Esophagus squamous epithelium (tissue), 4 donors: ENCODE data around the gene CSTPP1.

Source experiments
- POLR2A ChIP-seq, 4 donors: fragments of 450-650 bp; IDR thresholded peaks; one replicate each; pipeline ENCODE4 v1.6.1; 2017; ENCODE audit warnings: antibody characterized with exemption in 4 of 4, mild to moderate bottlenecking in 4 of 4, moderate library complexity in 3 of 4
- TF ChIP-seq, protein P1 (sequence below), 6 experiments: fragments of 450-650 bp in 4 of 6; fragments of 200-600 bp in 2 of 6; sonication (generic) in 2 of 6; IDR thresholded peaks; one replicate each; pipeline ENCODE4 v1.5.1; 2016 to 2019; ENCODE audit warnings: antibody characterized with exemption in 6 of 6, mild to moderate bottlenecking in 4 of 6, moderate library complexity in 4 of 6

DNA sequence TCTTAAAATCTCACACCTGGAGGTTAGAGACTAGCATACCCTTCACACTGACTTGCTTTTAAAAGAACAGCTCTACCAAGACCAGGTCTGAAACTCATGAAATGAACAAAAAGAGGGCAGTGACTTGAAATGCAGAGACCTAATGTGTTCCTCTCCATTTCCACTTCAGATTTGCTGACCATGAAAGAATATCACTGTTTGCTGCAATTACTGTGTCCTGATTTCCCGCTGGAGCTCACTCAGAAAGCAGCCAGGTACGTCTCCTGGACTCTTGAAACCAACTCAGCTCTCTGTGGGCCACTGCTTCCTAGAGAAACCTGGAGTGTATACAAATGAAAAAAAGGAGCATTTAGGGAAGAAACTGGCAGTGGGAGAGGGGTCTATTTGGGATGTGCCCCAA is 200.9 kb downstream of the CSTPP1 start:
- no peak for TF ChIP-seq POLR2A (IDR thresholded peaks at IDR 0.05)
- TF ChIP-seq, protein P1, sequence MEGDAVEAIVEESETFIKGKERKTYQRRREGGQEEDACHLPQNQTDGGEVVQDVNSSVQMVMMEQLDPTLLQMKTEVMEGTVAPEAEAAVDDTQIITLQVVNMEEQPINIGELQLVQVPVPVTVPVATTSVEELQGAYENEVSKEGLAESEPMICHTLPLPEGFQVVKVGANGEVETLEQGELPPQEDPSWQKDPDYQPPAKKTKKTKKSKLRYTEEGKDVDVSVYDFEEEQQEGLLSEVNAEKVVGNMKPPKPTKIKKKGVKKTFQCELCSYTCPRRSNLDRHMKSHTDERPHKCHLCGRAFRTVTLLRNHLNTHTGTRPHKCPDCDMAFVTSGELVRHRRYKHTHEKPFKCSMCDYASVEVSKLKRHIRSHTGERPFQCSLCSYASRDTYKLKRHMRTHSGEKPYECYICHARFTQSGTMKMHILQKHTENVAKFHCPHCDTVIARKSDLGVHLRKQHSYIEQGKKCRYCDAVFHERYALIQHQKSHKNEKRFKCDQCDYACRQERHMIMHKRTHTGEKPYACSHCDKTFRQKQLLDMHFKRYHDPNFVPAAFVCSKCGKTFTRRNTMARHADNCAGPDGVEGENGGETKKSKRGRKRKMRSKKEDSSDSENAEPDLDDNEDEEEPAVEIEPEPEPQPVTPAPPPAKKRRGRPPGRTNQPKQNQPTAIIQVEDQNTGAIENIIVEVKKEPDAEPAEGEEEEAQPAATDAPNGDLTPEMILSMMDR (IDR thresholded peaks at IDR 0.05) = no peak
